Peyer's patch (tissue), 4 donors: ENCODE data around the gene ZNF513.

Experiments
- CTCF ChIP-seq, 6 experiments: fragments of 450-650 bp in 4 of 6; fragments of 200-600 bp in 2 of 6; sonication (generic) in 1 of 6; IDR thresholded peaks; one replicate each; pipeline ENCODE4 v1.5.1; 2017 to 2019; ENCODE audit warnings: antibody characterized with exemption in 6 of 6, mild to moderate bottlenecking in 3 of 6, moderate library complexity in 1 of 6
- POLR2A ChIP-seq, 2 donors: fragments of 450-650 bp; IDR thresholded peaks; one replicate each; pipeline ENCODE4 v1.5.1; 2017; ENCODE audit warnings: antibody characterized with exemption in 2 of 2, mild to moderate bottlenecking in 2 of 2, moderate library complexity in 2 of 2

- TF ChIP-seq CTCF (IDR thresholded peaks at IDR 0.05) (no peak), POLR2A (IDR thresholded peaks at IDR 0.05) (no peak)
These were observed 11.0 kb downstream of the ZNF513 start for GRCh38 chr2:27369471-27370025.
